ENCODE measurements around the gene GRIFIN. TPM values are rescaled to one million over a fixed set of nuclear protein-coding genes. Genes with fewer than 3 reads are reported as not detected.

Gene GRIFIN
- total and polyA plus RNA-seq, 9 donors, result 0.19 TPM; not detected in 8

- H3K36me3 ChIP-seq (ENCODE audit: control insufficient read depth, insufficient read depth, low read length), result no peaks in the 10 kb centered on the region
- H3K4me1 ChIP-seq (ENCODE audit: control insufficient read depth, insufficient read depth, low read length), result peaks cover 39% of the 10 kb centered on the region
- no peak overlapping the region for H3K4me3 ChIP-seq (ENCODE audit: low read length)
- H3K9me3 ChIP-seq (replicated peaks; ENCODE audit: control insufficient read depth, low read depth, low read length), result peaks cover 6% of the 10 kb centered on the region
- 17% methylated on average over 9 of the region's 11 CpGs for WGBS (ENCODE audit: insufficient coverage)
- H3K27me3 ChIP-seq (ENCODE audit: control insufficient read depth, insufficient read depth, low read length), result peaks cover 13% of the 10 kb centered on the region
- no peak overlapping the region for H3K27ac ChIP-seq (ENCODE audit: low read length)
- DNase-seq, result peak; percentile 80
Measured at GRCh38 chr7:2478399-2478785, 2.2 kb upstream of the GRIFIN start.

- no peak overlapping the region for H3K27ac ChIP-seq (ENCODE audit: low read length)
- peaks cover 13% of the 10 kb centered on the region for H3K27me3 ChIP-seq (ENCODE audit: control insufficient read depth, insufficient read depth, low read length)
- H3K4me3 ChIP-seq (ENCODE audit: low read length), result no peak overlapping the region
- WGBS (ENCODE audit: insufficient coverage), result 29% methylated on average over 31 of the region's 34 CpGs
- H3K9me3 ChIP-seq (replicated peaks; ENCODE audit: control insufficient read depth, low read depth, low read length), result peaks cover 1% of the 10 kb centered on the region
- peaks cover 38% of the 10 kb centered on the region for H3K4me1 ChIP-seq (ENCODE audit: control insufficient read depth, insufficient read depth, low read length)
- H3K36me3 ChIP-seq (ENCODE audit: control insufficient read depth, insufficient read depth, low read length), result no peaks in the 10 kb centered on the region
- peak; percentile 67 for DNase-seq
Measured at GRCh38 chr7:2477447-2478398, 1.5 kb upstream of the GRIFIN start.

GRCh38 chr7:2476776-2477446, 713 bp upstream of the GRIFIN start:
- peak; percentile 10 for DNase-seq
- no peaks in the 10 kb centered on the region for H3K9me3 ChIP-seq (replicated peaks; ENCODE audit: control insufficient read depth, low read depth, low read length)
- WGBS (ENCODE audit: insufficient coverage), result 65% methylated on average over 19 of the region's 25 CpGs
- no peaks in the 10 kb centered on the region for H3K36me3 ChIP-seq (ENCODE audit: control insufficient read depth, insufficient read depth, low read length)
- H3K4me1 ChIP-seq (ENCODE audit: control insufficient read depth, insufficient read depth, low read length), result peaks cover 38% of the 10 kb centered on the region
- H3K27me3 ChIP-seq (ENCODE audit: control insufficient read depth, insufficient read depth, low read length), result peaks cover 13% of the 10 kb centered on the region
- no peak overlapping the region for H3K4me3 ChIP-seq (ENCODE audit: low read length)
- no peak overlapping the region for H3K27ac ChIP-seq (ENCODE audit: low read length)

GRCh38 chr7:2475678-2476015, 551 bp downstream of the GRIFIN start:
- Histone ChIP-seq H3K27ac (ENCODE audit: low read length) (no peak overlapping the region), H3K4me1 (ENCODE audit: control insufficient read depth, insufficient read depth, low read length) (peaks cover 48% of the 10 kb centered on the region), H3K36me3 (ENCODE audit: control insufficient read depth, insufficient read depth, low read length) (no peaks in the 10 kb centered on the region), H3K9me3 (replicated peaks; ENCODE audit: control insufficient read depth, low read depth, low read length) (no peaks in the 10 kb centered on the region), H3K4me3 (ENCODE audit: low read length) (no peak overlapping the region), H3K27me3 (ENCODE audit: control insufficient read depth, insufficient read depth, low read length) (peaks cover 10% of the 10 kb centered on the region)
- WGBS (ENCODE audit: insufficient coverage), result 93% methylated on average over 9 of the region's 18 CpGs
- DNase-seq, result no peak

GRCh38 chr7:2474813-2475677, 1.2 kb downstream of the GRIFIN start:
- Histone ChIP-seq H3K27me3 (ENCODE audit: control insufficient read depth, insufficient read depth, low read length) (peaks cover 10% of the 10 kb centered on the region), H3K36me3 (ENCODE audit: control insufficient read depth, insufficient read depth, low read length) (no peaks in the 10 kb centered on the region), H3K27ac (ENCODE audit: low read length) (no peak overlapping the region), H3K4me1 (ENCODE audit: control insufficient read depth, insufficient read depth, low read length) (peaks cover 42% of the 10 kb centered on the region), H3K9me3 (replicated peaks; ENCODE audit: control insufficient read depth, low read depth, low read length) (no peaks in the 10 kb centered on the region), H3K4me3 (ENCODE audit: low read length) (no peak overlapping the region)
- peak; percentile 10 for DNase-seq
- 77% methylated on average over 20 of the region's 28 CpGs for WGBS (ENCODE audit: insufficient coverage)

GRCh38 chr7:2474224-2474623, 2.0 kb downstream of the GRIFIN start:
- Histone ChIP-seq H3K4me3 (ENCODE audit: low read length) (no peak overlapping the region), H3K27ac (ENCODE audit: low read length) (no peak overlapping the region), H3K36me3 (ENCODE audit: control insufficient read depth, insufficient read depth, low read length) (no peaks in the 10 kb centered on the region), H3K4me1 (ENCODE audit: control insufficient read depth, insufficient read depth, low read length) (peaks cover 34% of the 10 kb centered on the region), H3K9me3 (replicated peaks; ENCODE audit: control insufficient read depth, low read depth, low read length) (no peaks in the 10 kb centered on the region), H3K27me3 (ENCODE audit: control insufficient read depth, insufficient read depth, low read length) (peaks cover 10% of the 10 kb centered on the region)
- WGBS (ENCODE audit: insufficient coverage), result 46% methylated on average over 2 of the region's 15 CpGs
- DNase-seq, result no peak

- no peak for DNase-seq
- Histone ChIP-seq H3K36me3 (ENCODE audit: control insufficient read depth, insufficient read depth, low read length) (no peaks in the 10 kb centered on the region), H3K4me1 (ENCODE audit: control insufficient read depth, insufficient read depth, low read length) (peaks cover 30% of the 10 kb centered on the region), H3K9me3 (replicated peaks; ENCODE audit: control insufficient read depth, low read depth, low read length) (no peaks in the 10 kb centered on the region), H3K27ac (ENCODE audit: low read length) (no peak overlapping the region), H3K27me3 (ENCODE audit: control insufficient read depth, insufficient read depth, low read length) (peaks cover 9% of the 10 kb centered on the region), H3K4me3 (ENCODE audit: low read length) (no peak overlapping the region)
- WGBS (ENCODE audit: insufficient coverage), result 90% methylated on average over 2 of the region's 12 CpGs
Measured at GRCh38 chr7:2473496-2474180, 2.6 kb downstream of the GRIFIN start.

GRCh38 chr7:2472739-2473138, 3.5 kb downstream of the GRIFIN start:
- H3K4me3 ChIP-seq (ENCODE audit: low read length), result no peak overlapping the region
- H3K36me3 ChIP-seq (ENCODE audit: control insufficient read depth, insufficient read depth, low read length), result no peaks in the 10 kb centered on the region
- no peak for DNase-seq
- no peak overlapping the region for H3K27ac ChIP-seq (ENCODE audit: low read length)
- H3K4me1 ChIP-seq (ENCODE audit: control insufficient read depth, insufficient read depth, low read length), result peaks cover 22% of the 10 kb centered on the region
- no peaks in the 10 kb centered on the region for H3K9me3 ChIP-seq (replicated peaks; ENCODE audit: control insufficient read depth, low read depth, low read length)
- WGBS (ENCODE audit: insufficient coverage), result 85% methylated on average over 4 of the region's 6 CpGs
- H3K27me3 ChIP-seq (ENCODE audit: control insufficient read depth, insufficient read depth, low read length), result peaks cover 7% of the 10 kb centered on the region

- Histone ChIP-seq H3K27ac (ENCODE audit: low read length) (no peak overlapping the region), H3K4me3 (ENCODE audit: low read length) (no peak overlapping the region), H3K36me3 (ENCODE audit: control insufficient read depth, insufficient read depth, low read length) (no peaks in the 10 kb centered on the region), H3K4me1 (ENCODE audit: control insufficient read depth, insufficient read depth, low read length) (peaks cover 13% of the 10 kb centered on the region), H3K27me3 (ENCODE audit: control insufficient read depth, insufficient read depth, low read length) (peaks cover 3% of the 10 kb centered on the region), H3K9me3 (replicated peaks; ENCODE audit: control insufficient read depth, low read depth, low read length) (no peaks in the 10 kb centered on the region)
- 23% methylated on average over 12 of the region's 17 CpGs for WGBS (ENCODE audit: insufficient coverage)
- DNase-seq, result peak; percentile 84
Measured at GRCh38 chr7:2471396-2471795, 4.8 kb downstream of the GRIFIN start.

All from muscle of leg (tissue), 11 donors.